ENCODE measurements around the gene SOX21. TPM values are rescaled to one million over a fixed set of nuclear protein-coding genes. Genes with fewer than 3 reads are reported as not detected.

Gene SOX21
- total RNA-seq, 1 experiment from 2014 or later = not detected

DNA sequence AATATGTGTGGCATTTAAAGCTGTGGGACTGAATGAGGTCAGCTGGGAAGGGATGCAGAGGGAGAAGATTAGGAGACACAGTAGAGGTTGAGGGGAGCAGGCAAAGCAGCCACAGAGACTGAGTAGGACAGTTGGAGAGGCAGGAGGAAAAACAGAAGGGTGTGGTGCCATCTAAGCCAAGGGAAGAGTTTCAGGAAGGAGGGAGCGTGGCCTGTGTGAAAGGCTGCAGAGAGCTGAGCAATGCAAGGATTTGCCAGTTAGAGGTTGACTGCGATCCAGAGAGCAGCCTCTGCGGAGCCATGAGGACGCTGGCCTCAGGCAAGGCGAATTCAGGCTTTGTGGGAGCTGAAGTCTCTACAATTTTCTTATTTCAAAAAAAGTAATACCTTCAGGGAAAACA lies 28.9 kb downstream of the SOX21 start:
- TF ChIP-seq YY1 (IDR thresholded peaks at IDR 0.05; ENCODE audit: extremely low read depth, insufficient replicate concordance, low read depth, low read length) = no peak
- no peak for TF ChIP-seq SIN3A (IDR thresholded peaks at IDR 0.05; ENCODE audit: low read depth)
- Histone ChIP-seq H3K4me2 (ENCODE audit: low read length) (no peak overlapping the region), H3K9ac (ENCODE audit: low read length) (no peak overlapping the region), H3K4me1 (ENCODE audit: control insufficient read depth in 1 of 2, insufficient read depth in 2 of 2, low read length in 2 of 2) (no peaks in the 10 kb centered on the region), H3K36me3 (ENCODE audit: control insufficient read depth in 1 of 2, insufficient read depth in 2 of 2, low read length in 2 of 2) (no peaks in the 10 kb centered on the region), H3K9me3 (ENCODE audit: control insufficient read depth in 1 of 2, insufficient read depth in 1 of 2, low read depth in 1 of 2, low read length in 2 of 2) (no peaks in the 10 kb centered on the region), H3K79me2 (ENCODE audit: insufficient read depth, low read length) (no peaks in the 10 kb centered on the region), H2AFZ (ENCODE audit: low read depth, low read length, poor library complexity, severe bottlenecking) (no peak overlapping the region), H3K27me3 (ENCODE audit: insufficient read depth, low read length) (peaks cover 10% of the 10 kb centered on the region; the same call in 1 of the 2 replicates), H3K9me2 (ENCODE audit: insufficient read depth) (no peaks in the 10 kb centered on the region), H4K20me1 (ENCODE audit: insufficient read depth) (no peaks in the 10 kb centered on the region), H3K4me3 (replicated peaks in 1 of 2; ENCODE audit: low read depth in 1 of 2, low read length in 2 of 2) (no peak overlapping the region), H3K27ac (ENCODE audit: low read depth, low read length) (no peak overlapping the region)
- ChIA-PET POLR2A (no interaction called here), RAD21 (ENCODE audit: low non-redundant PET in 1 of 2, low total read pairs in 2 of 2, uncharacterized antibody in 2 of 2, unreplicated experiment in 2 of 2) (no interaction called here), CTCF (interaction anchor here (1.3 kb wide), 1 partner anchor 9 kb away, joined by 4 read pairs; no protein-coding TSS in a partner anchor)
- intact Hi-C loops (cut with micrococcal nuclease) = no loop called here
- no TSS peak for BruUV-seq (replicated peaks)
- no peak for ATAC-seq
- no peak for DNase-seq (ENCODE audit: low read depth, low spot score)

GRCh38 chr13:94682229-94682628 lies 30.1 kb downstream of the SOX21 start:
- ATAC-seq (no peak), DNase-seq (ENCODE audit: low read depth, low spot score) (no peak)
- no peaks in the 10 kb centered on the region for H3K4me1 ChIP-seq (ENCODE audit: control insufficient read depth in 1 of 2, insufficient read depth in 2 of 2, low read length in 2 of 2)
- no peak overlapping the region for H3K27ac ChIP-seq (ENCODE audit: low read depth, low read length)
- no peak overlapping the region for H2AFZ ChIP-seq (ENCODE audit: low read depth, low read length, poor library complexity, severe bottlenecking)
- H3K79me2 ChIP-seq (ENCODE audit: insufficient read depth, low read length) = no peaks in the 10 kb centered on the region
- H4K20me1 ChIP-seq (ENCODE audit: insufficient read depth) = no peaks in the 10 kb centered on the region
- ChIA-PET CTCF (no interaction called here), RAD21 (ENCODE audit: low non-redundant PET in 1 of 2, low total read pairs in 2 of 2, uncharacterized antibody in 2 of 2, unreplicated experiment in 2 of 2) (no interaction called here), POLR2A (no interaction called here)
- TF ChIP-seq POLR2AphosphoS5 (IDR thresholded peaks at IDR 0.05; ENCODE audit: low read depth, low read length) (no peak), ZFX (IDR thresholded peaks at IDR 0.05) (no peak), JUND (IDR thresholded peaks at IDR 0.05) (no peak), FOSL1 (IDR thresholded peaks at IDR 0.05; ENCODE audit: low read depth) (no peak), TCF7L2 (IDR thresholded peaks at IDR 0.05; ENCODE audit: borderline replicate concordance, extremely low read depth, insufficient read depth, insufficient read length) (no peak), EZH2 (IDR thresholded peaks at IDR 0.05) (no peak)
- no peak overlapping the region for H3K4me2 ChIP-seq (ENCODE audit: low read length)
- intact Hi-C loops (cut with micrococcal nuclease) = no loop called here
- no peaks in the 10 kb centered on the region for H3K9me3 ChIP-seq (ENCODE audit: control insufficient read depth in 1 of 2, insufficient read depth in 1 of 2, low read depth in 1 of 2, low read length in 2 of 2)
- BruUV-seq (replicated peaks) = no TSS peak
- no peaks in the 10 kb centered on the region for H3K9me2 ChIP-seq (ENCODE audit: insufficient read depth)
- no peak overlapping the region for H3K9ac ChIP-seq (ENCODE audit: low read length)
- H3K4me3 ChIP-seq (replicated peaks in 1 of 2; ENCODE audit: low read depth in 1 of 2, low read length in 2 of 2) = no peak overlapping the region
- no peaks in the 10 kb centered on the region for H3K36me3 ChIP-seq (ENCODE audit: control insufficient read depth in 1 of 2, insufficient read depth in 2 of 2, low read length in 2 of 2)
- peaks cover 10% of the 10 kb centered on the region; the same call in 1 of the 2 replicates for H3K27me3 ChIP-seq (ENCODE audit: insufficient read depth, low read length)

Data from HCT116 (cell line).